Measurements from ENCODE around the gene MYO7B. TPM values are rescaled to one million over a fixed set of nuclear protein-coding genes. Genes with fewer than 3 reads are reported as not detected.
A peak's percentile ranks its signal among the peaks of the same experiment; 100 is the strongest.
"Not testable (repeated sequence)": the region's sequence is repeated elsewhere in the genome, so short reads cannot be mapped to it uniquely, and the experiment has no call there.

MYO7B gene
- total RNA-seq, 2 experiments from 2014 or later = 0.65 to 1.2 TPM

GRCh38 chr2:127520424-127520823 is 15.1 kb upstream of the MYO7B start:
- intact Hi-C loops (cut with micrococcal nuclease) = no loop called here
- Mint-ChIP-seq H3K36me3 (ENCODE audit: low read depth) (peaks cover 56% of the 10 kb centered on the region), H3K27me3 (no peaks in the 10 kb centered on the region), H3K4me1 (ENCODE audit: low read depth) (peaks cover 55% of the 10 kb centered on the region), H3K9me3 (no peaks in the 10 kb centered on the region), H3K4me3 (no peak overlapping the region), H3K27ac (no peak overlapping the region)
- DNase-seq = no peak
- TF ChIP-seq CTCF (IDR thresholded peaks at IDR 0.05) = no peak
- ChIA-PET CTCF (no interaction called here), POLR2A (no interaction called here)
- no peak for ATAC-seq

GRCh38 chr2:127523269-127523939 is 12.1 kb upstream of the MYO7B start:
- ChIA-PET POLR2A (no interaction called here), CTCF (no interaction called here)
- Mint-ChIP-seq H3K9me3 (no peaks in the 10 kb centered on the region), H3K4me1 (ENCODE audit: low read depth) (peaks cover 40% of the 10 kb centered on the region), H3K27me3 (no peaks in the 10 kb centered on the region), H3K36me3 (ENCODE audit: low read depth) (peaks cover 40% of the 10 kb centered on the region), H3K4me3 (peak overlapping the region; percentile 34), H3K27ac (peak overlapping the region; percentile 51)
- TF ChIP-seq CTCF (IDR thresholded peaks at IDR 0.05) = no peak
- intact Hi-C loops (cut with micrococcal nuclease) = no loop called here
- ATAC-seq (no peak), DNase-seq (no peak)

- H3K36me3 Mint-ChIP-seq (ENCODE audit: low read depth) = peaks cover 37% of the 10 kb centered on the region
- H3K27me3 Mint-ChIP-seq; ATAC-seq; POLR2A ChIA-PET; DNase-seq; intact Hi-C loops (cut with micrococcal nuclease); H3K9me3 Mint-ChIP-seq; CTCF ChIA-PET: not testable (repeated sequence)
- peak overlapping the region; percentile 96 for H3K4me3 Mint-ChIP-seq
- peak overlapping the region; percentile 31 for H3K27ac Mint-ChIP-seq
- peaks cover 37% of the 10 kb centered on the region for H3K4me1 Mint-ChIP-seq (ENCODE audit: low read depth)
These were observed 11.2 kb upstream of the MYO7B start for GRCh38 chr2:127524198-127524834.

GRCh38 chr2:127525691-127526131 is 9.8 kb upstream of the MYO7B start:
- peak overlapping the region; percentile 96 for H3K4me3 Mint-ChIP-seq
- intact Hi-C loops (cut with micrococcal nuclease) = no loop called here
- TF ChIP-seq CTCF (IDR thresholded peaks at IDR 0.05) = no peak
- ATAC-seq (no peak), DNase-seq (no peak)
- no peaks in the 10 kb centered on the region for H3K27me3 Mint-ChIP-seq
- H3K36me3 Mint-ChIP-seq (ENCODE audit: low read depth) = peaks cover 27% of the 10 kb centered on the region
- no peaks in the 10 kb centered on the region for H3K9me3 Mint-ChIP-seq
- peaks cover 28% of the 10 kb centered on the region for H3K4me1 Mint-ChIP-seq (ENCODE audit: low read depth)
- H3K27ac Mint-ChIP-seq = peak overlapping the region; percentile 96
- CTCF ChIA-PET = interaction anchor here (0.9 to 1.2 kb wide), 2 partner anchors 8 to 124 kb away, joined by 3 read pairs; no protein-coding TSS in a partner anchor
- POLR2A ChIA-PET = interaction anchor here (0.7 to 1.6 kb wide), 8 partner anchors 10 to 446 kb away, joined by 3 to 6 read pairs (median 3); no protein-coding TSS in a partner anchor

- Mint-ChIP-seq H3K36me3 (ENCODE audit: low read depth) (peaks cover 22% of the 10 kb centered on the region), H3K4me3 (peak within 1 kb of the TSS; percentile 96), H3K4me1 (ENCODE audit: low read depth) (peaks cover 27% of the 10 kb centered on the region), H3K27me3 (no peaks in the 10 kb centered on the region), H3K27ac (peak within 1 kb of the TSS; percentile 96), H3K9me3 (no peaks in the 10 kb centered on the region)
- intact Hi-C loops (cut with micrococcal nuclease) = no loop called here
- peak; percentile 17 for TF ChIP-seq CTCF (IDR thresholded peaks at IDR 0.05)
- DNase-seq (peak; percentile 96), ATAC-seq (peak; percentile 92)
- ChIA-PET POLR2A (interaction anchor here (0.5 to 1.6 kb wide), 12 partner anchors 8 to 446 kb away, joined by 3 to 6 read pairs (median 4); no protein-coding TSS in a partner anchor), CTCF (interaction anchor here (0.6 to 1.2 kb wide), 4 partner anchors 8 to 329 kb away, joined by 3 to 4 read pairs (median 3); no protein-coding TSS in a partner anchor)
These were observed 9.1 kb upstream of the MYO7B start, which contains the start of gene IWS1 for GRCh38 chr2:127526132-127527000. IWS1 (minus strand) TSS chr2:127526489; CDS start chr2:127526208, 281 bp downstream.
